ENCODE measurements around the gene NSD2. TPM values are rescaled to one million over a fixed set of nuclear protein-coding genes. Genes with fewer than 3 reads are reported as not detected.

The NSD2 gene
- total RNA-seq, 1 donor from 2014 or later: 202 TPM

GRCh38 chr4:1873291-1873690 is 2.1 kb downstream of the NSD2 start:
- Mint-ChIP-seq H3K27ac (peak overlapping the region; percentile 100), H3K36me3 (ENCODE audit: low read depth) (peaks cover 18% of the 10 kb centered on the region), H3K4me1 (ENCODE audit: low read depth) (peaks cover 48% of the 10 kb centered on the region), H3K4me3 (peak overlapping the region; percentile 100), H3K9me3 (no peaks in the 10 kb centered on the region), H3K27me3 (ENCODE audit: insufficient read depth) (peaks cover 1% of the 10 kb centered on the region)
- DNase-seq (ENCODE audit: low spot score): no peak
- intact Hi-C loops (cut with micrococcal nuclease): loop anchor here (1.0 to 10.0 kb wide), 7 partner anchors 26 to 1202 kb away; partner anchors contain the start of genes CFAP99, CTBP1, HTT and HTT-AS

GRCh38 chr4:1873776-1874175 is 2.6 kb downstream of the NSD2 start:
- no peak for DNase-seq (ENCODE audit: low spot score)
- Mint-ChIP-seq H3K27me3 (ENCODE audit: insufficient read depth) (peaks cover 1% of the 10 kb centered on the region), H3K4me3 (peak overlapping the region; percentile 100), H3K9me3 (no peaks in the 10 kb centered on the region), H3K4me1 (ENCODE audit: low read depth) (peaks cover 53% of the 10 kb centered on the region), H3K27ac (peak overlapping the region; percentile 63), H3K36me3 (ENCODE audit: low read depth) (peaks cover 18% of the 10 kb centered on the region)
- intact Hi-C loops (cut with micrococcal nuclease): loop anchor here (1.0 to 10.0 kb wide), 7 partner anchors 26 to 1201 kb away; partner anchors contain the start of genes CFAP99, CTBP1, HTT and HTT-AS

- DNase-seq (ENCODE audit: low spot score): no peak
- Mint-ChIP-seq H3K36me3 (ENCODE audit: low read depth) (peaks cover 18% of the 10 kb centered on the region), H3K4me3 (peak overlapping the region; percentile 100), H3K27me3 (ENCODE audit: insufficient read depth) (peaks cover 1% of the 10 kb centered on the region), H3K27ac (peak overlapping the region; percentile 63), H3K9me3 (no peaks in the 10 kb centered on the region), H3K4me1 (ENCODE audit: low read depth) (peaks cover 55% of the 10 kb centered on the region)
- intact Hi-C loops (cut with micrococcal nuclease): loop anchor here (5.0 to 10.0 kb wide), 4 partner anchors 543 to 1201 kb away; partner anchors contain the start of genes CFAP99, CTBP1, HTT and HTT-AS
These were observed 3.0 kb downstream of the NSD2 start for GRCh38 chr4:1874201-1874600.

- intact Hi-C loops (cut with micrococcal nuclease): loop anchor here (10.0 kb wide), 1 partner anchor 1195 kb away; the partner anchor contains the start of genes HTT and HTT-AS
- H3K27me3 Mint-ChIP-seq (ENCODE audit: insufficient read depth): no peaks in the 10 kb centered on the region
- H3K27ac Mint-ChIP-seq: peak overlapping the region; percentile 72
- DNase-seq (ENCODE audit: low spot score): no peak
- no peaks in the 10 kb centered on the region for H3K9me3 Mint-ChIP-seq
- no peak overlapping the region for H3K4me3 Mint-ChIP-seq
- H3K36me3 Mint-ChIP-seq (ENCODE audit: low read depth): peaks cover 23% of the 10 kb centered on the region
- H3K4me1 Mint-ChIP-seq (ENCODE audit: low read depth): peaks cover 57% of the 10 kb centered on the region
These were observed 8.3 kb downstream of the NSD2 start for GRCh38 chr4:1879485-1879884.

GRCh38 chr4:1880332-1880731 is 9.1 kb downstream of the NSD2 start:
- Mint-ChIP-seq H3K27me3 (ENCODE audit: insufficient read depth) (no peaks in the 10 kb centered on the region), H3K36me3 (ENCODE audit: low read depth) (peaks cover 20% of the 10 kb centered on the region), H3K27ac (peak overlapping the region; percentile 21), H3K9me3 (no peaks in the 10 kb centered on the region), H3K4me3 (no peak overlapping the region), H3K4me1 (ENCODE audit: low read depth) (peaks cover 54% of the 10 kb centered on the region)
- no peak for DNase-seq (ENCODE audit: low spot score)
- intact Hi-C loops (cut with micrococcal nuclease): no loop called here

GRCh38 chr4:1882850-1883271 is 11.7 kb downstream of the NSD2 start:
- no peaks in the 10 kb centered on the region for H3K27me3 Mint-ChIP-seq (ENCODE audit: insufficient read depth)

GRCh38 chr4:1883583-1883982 is 12.4 kb downstream of the NSD2 start:
- Mint-ChIP-seq H3K4me3 (no peak overlapping the region), H3K27me3 (ENCODE audit: insufficient read depth) (no peaks in the 10 kb centered on the region), H3K9me3 (no peaks in the 10 kb centered on the region), H3K36me3 (ENCODE audit: low read depth) (peaks cover 18% of the 10 kb centered on the region), H3K4me1 (ENCODE audit: low read depth) (peaks cover 59% of the 10 kb centered on the region), H3K27ac (no peak overlapping the region)
- intact Hi-C loops (cut with micrococcal nuclease): no loop called here
- no peak for DNase-seq (ENCODE audit: low spot score)

More at GRCh38 chr4:1882850-1883271, 11.7 kb downstream of the NSD2 start:
- H3K36me3 Mint-ChIP-seq (ENCODE audit: low read depth): peaks cover 18% of the 10 kb centered on the region
- peak overlapping the region; percentile 51 for H3K27ac Mint-ChIP-seq
- no peaks in the 10 kb centered on the region for H3K9me3 Mint-ChIP-seq
- no peak for DNase-seq (ENCODE audit: low spot score)
- intact Hi-C loops (cut with micrococcal nuclease): no loop called here
- H3K4me3 Mint-ChIP-seq: no peak overlapping the region
- peaks cover 62% of the 10 kb centered on the region for H3K4me1 Mint-ChIP-seq (ENCODE audit: low read depth)

GRCh38 chr4:1885414-1885813 is 14.2 kb downstream of the NSD2 start:
- intact Hi-C loops (cut with micrococcal nuclease): no loop called here
- no peak for DNase-seq (ENCODE audit: low spot score)
- Mint-ChIP-seq H3K9me3 (no peaks in the 10 kb centered on the region), H3K4me3 (no peak overlapping the region), H3K36me3 (ENCODE audit: low read depth) (peaks cover 13% of the 10 kb centered on the region), H3K4me1 (ENCODE audit: low read depth) (peaks cover 44% of the 10 kb centered on the region), H3K27me3 (ENCODE audit: insufficient read depth) (no peaks in the 10 kb centered on the region), H3K27ac (no peak overlapping the region)

- intact Hi-C loops (cut with micrococcal nuclease): no loop called here
- Mint-ChIP-seq H3K27me3 (ENCODE audit: insufficient read depth) (no peaks in the 10 kb centered on the region), H3K4me3 (no peak overlapping the region), H3K4me1 (ENCODE audit: low read depth) (peaks cover 39% of the 10 kb centered on the region), H3K36me3 (ENCODE audit: low read depth) (peaks cover 13% of the 10 kb centered on the region), H3K27ac (peak overlapping the region; percentile 16), H3K9me3 (no peaks in the 10 kb centered on the region)
- DNase-seq (ENCODE audit: low spot score): no peak
These were observed 15.9 kb downstream of the NSD2 start for GRCh38 chr4:1887052-1887451.

- intact Hi-C loops (cut with micrococcal nuclease): no loop called here
- H3K4me1 Mint-ChIP-seq (ENCODE audit: low read depth): peaks cover 37% of the 10 kb centered on the region
- H3K4me3 Mint-ChIP-seq: no peak overlapping the region
- H3K27me3 Mint-ChIP-seq (ENCODE audit: insufficient read depth): no peaks in the 10 kb centered on the region
- peaks cover 10% of the 10 kb centered on the region for H3K36me3 Mint-ChIP-seq (ENCODE audit: low read depth)
- no peaks in the 10 kb centered on the region for H3K9me3 Mint-ChIP-seq
- DNase-seq (ENCODE audit: low spot score): no peak
- H3K27ac Mint-ChIP-seq: no peak overlapping the region
These were observed 19.9 kb downstream of the NSD2 start for GRCh38 chr4:1890979-1891570.

GRCh38 chr4:1895971-1896657 is 24.9 kb downstream of the NSD2 start:
- no peak overlapping the region for H3K4me3 Mint-ChIP-seq
- peaks cover 43% of the 10 kb centered on the region for H3K4me1 Mint-ChIP-seq (ENCODE audit: low read depth)

GRCh38 chr4:1896658-1896991 is 25.4 kb downstream of the NSD2 start:
- no peaks in the 10 kb centered on the region for H3K9me3 Mint-ChIP-seq
- H3K27ac Mint-ChIP-seq: peak overlapping the region; percentile 71
- peaks cover 41% of the 10 kb centered on the region for H3K4me1 Mint-ChIP-seq (ENCODE audit: low read depth)
- intact Hi-C loops (cut with micrococcal nuclease): no loop called here
- H3K27me3 Mint-ChIP-seq (ENCODE audit: insufficient read depth): no peaks in the 10 kb centered on the region
- peaks cover 21% of the 10 kb centered on the region for H3K36me3 Mint-ChIP-seq (ENCODE audit: low read depth)
- H3K4me3 Mint-ChIP-seq: no peak overlapping the region
- no peak for DNase-seq (ENCODE audit: low spot score)

More at GRCh38 chr4:1895971-1896657, 24.9 kb downstream of the NSD2 start:
- H3K9me3 Mint-ChIP-seq: no peaks in the 10 kb centered on the region
- no peak overlapping the region for H3K27ac Mint-ChIP-seq
- DNase-seq (ENCODE audit: low spot score): no peak
- H3K27me3 Mint-ChIP-seq (ENCODE audit: insufficient read depth): no peaks in the 10 kb centered on the region
- H3K36me3 Mint-ChIP-seq (ENCODE audit: low read depth): peaks cover 19% of the 10 kb centered on the region
- intact Hi-C loops (cut with micrococcal nuclease): no loop called here

- H3K27ac Mint-ChIP-seq: peak overlapping the region; percentile 70
These were observed 26.8 kb downstream of the NSD2 start for GRCh38 chr4:1898007-1898406.

More at GRCh38 chr4:1898007-1898406, 26.8 kb downstream of the NSD2 start:
- Mint-ChIP-seq H3K4me1 (ENCODE audit: low read depth) (peaks cover 48% of the 10 kb centered on the region), H3K27me3 (ENCODE audit: insufficient read depth) (no peaks in the 10 kb centered on the region), H3K9me3 (no peaks in the 10 kb centered on the region), H3K4me3 (no peak overlapping the region), H3K36me3 (ENCODE audit: low read depth) (peaks cover 28% of the 10 kb centered on the region)
- intact Hi-C loops (cut with micrococcal nuclease): loop anchor here (2.0 kb wide), 1 partner anchor 149 kb away; no protein-coding TSS in a partner anchor
- no peak for DNase-seq (ENCODE audit: low spot score)
